ENCODE results near the gene USF2. TPM values are rescaled to one million over a fixed set of nuclear protein-coding genes. Genes with fewer than 3 reads are reported as not detected.
"Not testable (repeated sequence)": the region's sequence is repeated elsewhere in the genome, so short reads cannot be mapped to it uniquely, and the experiment has no call there.

USF2 gene
- polyA plus RNA-seq, 1 donor from 2014 or later: 107 TPM

GRCh38 chr19:35232912-35233311 lies 35.9 kb upstream of the USF2 start:
- Histone ChIP-seq H3F3A (ENCODE audit: insufficient read depth, low read length, poor library complexity, severe bottlenecking) (no peaks in the 10 kb centered on the region), H3K9me2 (ENCODE audit: insufficient read depth, low read length) (no peaks in the 10 kb centered on the region), H3K9me3 (ENCODE audit: low read length) (no peaks in the 10 kb centered on the region), H2AFZ (ENCODE audit: low read depth, low read length) (no peak overlapping the region), H3K9ac (ENCODE audit: low read length) (no peak overlapping the region), H3K27ac (ENCODE audit: low read length) (no peak overlapping the region), H3K4me3 (ENCODE audit: low read length) (no peak overlapping the region), H3K36me3 (ENCODE audit: insufficient read depth, low read length) (no peaks in the 10 kb centered on the region), H3K79me2 (replicated peaks; ENCODE audit: insufficient read depth, low read length) (no peaks in the 10 kb centered on the region), H4K20me1 (ENCODE audit: insufficient read depth) (no peaks in the 10 kb centered on the region), H3K4me2 (ENCODE audit: low read length) (no peak overlapping the region), H3K27me3 (ENCODE audit: insufficient read depth, low read depth, low read length) (no peaks in the 10 kb centered on the region)
- no peak for TF ChIP-seq TAF1 (IDR thresholded peaks at IDR 0.05; ENCODE audit: low read depth)
- no peak for TF ChIP-seq POLR2AphosphoS5 (IDR thresholded peaks at IDR 0.05)
- TF ChIP-seq EP300 (conservative IDR thresholded peaks at IDR 0.05; ENCODE audit: poor library complexity, severe bottlenecking): no peak
- no peak for TF ChIP-seq REST (IDR thresholded peaks at IDR 0.05; ENCODE audit: borderline replicate concordance)
- no peak for TF ChIP-seq EZH2 (IDR thresholded peaks at IDR 0.05; ENCODE audit: borderline replicate concordance, insufficient read depth, low read length, poor library complexity, severe bottlenecking)
- no peak for TF ChIP-seq MXI1 (conservative IDR thresholded peaks at IDR 0.05; ENCODE audit: poor library complexity, severe bottlenecking)
- no peak for TF ChIP-seq CTCF (IDR thresholded peaks at IDR 0.05; ENCODE audit: poor library complexity, severe bottlenecking)
- TF ChIP-seq SMC3 (conservative IDR thresholded peaks at IDR 0.05; ENCODE audit: poor library complexity): no peak
- TF ChIP-seq RAD21 (conservative IDR thresholded peaks at IDR 0.05): no peak

GRCh38 chr19:35236638-35237400 lies 31.9 kb upstream of the USF2 start:
- TF ChIP-seq REST (IDR thresholded peaks at IDR 0.05; ENCODE audit: borderline replicate concordance) (no peak), MXI1 (conservative IDR thresholded peaks at IDR 0.05; ENCODE audit: poor library complexity, severe bottlenecking) (no peak), EP300 (conservative IDR thresholded peaks at IDR 0.05; ENCODE audit: poor library complexity, severe bottlenecking) (no peak), POLR2AphosphoS5 (IDR thresholded peaks at IDR 0.05) (no peak), EZH2 (IDR thresholded peaks at IDR 0.05; ENCODE audit: borderline replicate concordance, insufficient read depth, low read length, poor library complexity, severe bottlenecking) (no peak), CTCF (IDR thresholded peaks at IDR 0.05; ENCODE audit: poor library complexity, severe bottlenecking) (no peak), TAF1 (IDR thresholded peaks at IDR 0.05; ENCODE audit: low read depth) (no peak), SMC3 (conservative IDR thresholded peaks at IDR 0.05; ENCODE audit: poor library complexity) (no peak), RAD21 (conservative IDR thresholded peaks at IDR 0.05) (no peak)
- H3K9me3 ChIP-seq (ENCODE audit: low read length): no peaks in the 10 kb centered on the region
- no peak overlapping the region for H3K9ac ChIP-seq (ENCODE audit: low read length)
- H3K4me3 ChIP-seq (ENCODE audit: low read length): no peak overlapping the region
- H2AFZ ChIP-seq (ENCODE audit: low read depth, low read length): no peak overlapping the region
- H3K27ac ChIP-seq (ENCODE audit: low read length): no peak overlapping the region
- H3K79me2 ChIP-seq (replicated peaks; ENCODE audit: insufficient read depth, low read length): no peaks in the 10 kb centered on the region
- no peaks in the 10 kb centered on the region for H3K36me3 ChIP-seq (ENCODE audit: insufficient read depth, low read length)
- no peaks in the 10 kb centered on the region for H3K27me3 ChIP-seq (ENCODE audit: insufficient read depth, low read depth, low read length)
- H3K9me2 ChIP-seq (ENCODE audit: insufficient read depth, low read length): no peaks in the 10 kb centered on the region
- no peaks in the 10 kb centered on the region for H3F3A ChIP-seq (ENCODE audit: insufficient read depth, low read length, poor library complexity, severe bottlenecking)
- no peak overlapping the region for H3K4me2 ChIP-seq (ENCODE audit: low read length)
- H4K20me1 ChIP-seq (ENCODE audit: insufficient read depth): no peaks in the 10 kb centered on the region

- not testable (repeated sequence) for H3K9me3 ChIP-seq (ENCODE audit: low read length); H3K9ac ChIP-seq (ENCODE audit: low read length); H3K4me3 ChIP-seq (ENCODE audit: low read length); H3K36me3 ChIP-seq (ENCODE audit: insufficient read depth, low read length); H3K79me2 ChIP-seq (replicated peaks; ENCODE audit: insufficient read depth, low read length); H3F3A ChIP-seq (ENCODE audit: insufficient read depth, low read length, poor library complexity, severe bottlenecking); H3K27ac ChIP-seq (ENCODE audit: low read length); H4K20me1 ChIP-seq (ENCODE audit: insufficient read depth); H3K27me3 ChIP-seq (ENCODE audit: insufficient read depth, low read depth, low read length); H2AFZ ChIP-seq (ENCODE audit: low read depth, low read length); H3K9me2 ChIP-seq (ENCODE audit: insufficient read depth, low read length); H3K4me2 ChIP-seq (ENCODE audit: low read length)
These were observed 29.2 kb upstream of the USF2 start for GRCh38 chr19:35239597-35239996.

Data from neural cell (in vitro differentiated cells).